ENCODE data around the gene AUTS2.

The AUTS2 gene

DNA sequence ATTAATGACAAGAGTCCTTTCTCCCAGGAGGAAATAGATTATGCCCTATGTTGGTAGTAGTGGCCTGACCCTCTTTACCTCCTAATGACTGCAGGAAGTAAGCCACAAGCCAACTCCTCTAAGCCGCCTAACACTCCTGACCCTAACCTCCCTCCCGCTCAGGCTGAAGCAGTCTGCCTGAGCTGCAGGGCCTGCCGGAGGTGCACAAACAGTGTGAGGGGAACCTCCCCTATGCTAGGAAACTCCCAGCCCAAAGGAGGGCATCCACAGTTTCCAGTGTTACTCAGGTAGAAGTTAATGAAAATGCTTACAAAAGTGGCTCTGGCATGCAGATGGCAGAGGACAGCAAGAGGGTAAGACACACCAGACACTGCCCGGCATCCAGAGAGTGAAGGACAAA lies 1239.3 kb downstream of the AUTS2 start:
- no peak for DNase-seq

GRCh38 chr7:70838292-70838907 lies 1240.1 kb downstream of the AUTS2 start:
- no peak for DNase-seq

Data from hematopoietic multipotent progenitor cell treated with erythropoietin and hydrocortisone succinate and interleukin-3 and kit ligand, for 6 days (in vitro differentiated cells).